Endothelial cell (in vitro differentiated cells): ENCODE measurements around the gene TPSAB1. TPM values are rescaled to one million over a fixed set of nuclear protein-coding genes. Genes with fewer than 3 reads are reported as not detected.

ENCODE experiments used
- DNase-seq: peaks from one replicate; pipeline ENCODE4 v3.0.0; 2021; ENCODE audit warnings: low spot score
- H3K27ac Mint-ChIP-seq: one replicate; pipeline ENCODE4 v1.8.0; 2021; ENCODE audit warnings: mixed read lengths, inconsistent platforms; ENCODE audit not compliant: unreplicated experiment
- H3K27me3 Mint-ChIP-seq: one replicate; pipeline ENCODE4 v1.8.0; 2021; ENCODE audit warnings: mild to moderate bottlenecking, moderate library complexity, mixed read lengths, inconsistent platforms; ENCODE audit not compliant: unreplicated experiment
- H3K36me3 Mint-ChIP-seq: one replicate; pipeline ENCODE4 v1.8.0; 2021; ENCODE audit warnings: mild to moderate bottlenecking, low read depth, mixed read lengths, inconsistent platforms; ENCODE audit not compliant: unreplicated experiment
- H3K4me1 Mint-ChIP-seq: one replicate; pipeline ENCODE4 v1.8.0; 2021; ENCODE audit warnings: mild to moderate bottlenecking, mixed read lengths, inconsistent platforms; ENCODE audit not compliant: unreplicated experiment
- H3K4me3 Mint-ChIP-seq: one replicate; pipeline ENCODE4 v1.8.0; 2021; ENCODE audit warnings: mild to moderate bottlenecking, mixed read lengths, inconsistent platforms; ENCODE audit not compliant: unreplicated experiment
- H3K9me3 Mint-ChIP-seq: one replicate; pipeline ENCODE4 v1.8.0; 2021; ENCODE audit warnings: mixed read lengths, inconsistent platforms; ENCODE audit not compliant: unreplicated experiment
- CTCF ChIP-seq: fragments of 200-600 bp; sonication (generic); IDR thresholded peaks from one replicate; pipeline ENCODE4 v1.5.0; 2021; ENCODE audit warnings: antibody characterized with exemption; ENCODE audit not compliant: unreplicated experiment
- total RNA-seq: library from RNA; stranded (reverse); fragmentation: NEBNext Ultra II Directional; extraction: Animal tissue kit (Norgen Biotek cat#: 25700); gene quantifications from one replicate; pipeline ENCODE4 v1.2.1, GENCODE V29; 2021; ENCODE audit not compliant: unreplicated experiment

Gene TPSAB1
- total RNA-seq, 1 donor from 2014 or later: not detected

DNA sequence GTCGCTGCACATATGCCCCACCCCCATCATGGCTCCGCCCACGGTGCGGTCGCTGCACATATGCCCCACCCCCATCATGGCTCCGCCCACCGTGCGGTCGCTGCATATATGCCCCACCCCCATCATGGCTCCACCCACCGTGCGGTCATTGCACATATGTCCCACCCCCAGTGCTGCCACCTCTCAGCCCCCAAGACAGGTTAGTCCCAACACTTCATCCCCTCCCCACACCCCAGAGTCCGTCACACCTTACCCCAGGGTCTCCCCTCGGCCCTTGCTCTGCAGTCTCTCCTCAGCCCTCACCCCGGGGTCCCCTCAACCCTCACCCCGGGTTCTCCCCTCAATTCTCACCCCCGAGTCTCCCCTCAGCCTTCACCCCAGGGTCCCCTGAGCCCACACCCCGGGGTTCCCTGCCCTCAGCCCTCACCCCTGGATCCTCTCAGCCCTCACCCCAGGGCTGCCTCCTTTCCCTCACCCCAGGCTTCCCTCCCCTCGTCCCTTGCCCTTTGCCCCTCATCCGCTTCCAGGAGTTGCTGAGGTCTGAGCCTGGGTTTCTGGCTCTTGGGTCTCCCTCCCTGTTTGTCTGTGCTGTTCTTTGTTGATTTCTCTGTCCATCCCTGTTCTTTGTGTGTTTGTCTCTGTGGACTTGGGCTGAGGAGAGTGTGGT is 41.0 kb upstream of the TPSAB1 start:
- no peaks in the 10 kb centered on the region for H3K4me1 Mint-ChIP-seq
- peaks cover 3% of the 10 kb centered on the region for H3K36me3 Mint-ChIP-seq
- H3K4me3 Mint-ChIP-seq: no peak overlapping the region
- peaks cover 4% of the 10 kb centered on the region for H3K27me3 Mint-ChIP-seq
- no peak overlapping the region for H3K27ac Mint-ChIP-seq
- no peak for TF ChIP-seq CTCF
- H3K9me3 Mint-ChIP-seq: no peaks in the 10 kb centered on the region
- DNase-seq: no peak

- no peak overlapping the region for H3K27ac Mint-ChIP-seq
- no peak for DNase-seq
- no peak overlapping the region for H3K4me3 Mint-ChIP-seq
- H3K9me3 Mint-ChIP-seq: no peaks in the 10 kb centered on the region
- peaks cover 4% of the 10 kb centered on the region for H3K27me3 Mint-ChIP-seq
- TF ChIP-seq CTCF: no peak
- H3K36me3 Mint-ChIP-seq: peaks cover 3% of the 10 kb centered on the region
- H3K4me1 Mint-ChIP-seq: no peaks in the 10 kb centered on the region
Measured at GRCh38 chr16:1200014-1200627, 40.4 kb upstream of the TPSAB1 start.

DNA sequence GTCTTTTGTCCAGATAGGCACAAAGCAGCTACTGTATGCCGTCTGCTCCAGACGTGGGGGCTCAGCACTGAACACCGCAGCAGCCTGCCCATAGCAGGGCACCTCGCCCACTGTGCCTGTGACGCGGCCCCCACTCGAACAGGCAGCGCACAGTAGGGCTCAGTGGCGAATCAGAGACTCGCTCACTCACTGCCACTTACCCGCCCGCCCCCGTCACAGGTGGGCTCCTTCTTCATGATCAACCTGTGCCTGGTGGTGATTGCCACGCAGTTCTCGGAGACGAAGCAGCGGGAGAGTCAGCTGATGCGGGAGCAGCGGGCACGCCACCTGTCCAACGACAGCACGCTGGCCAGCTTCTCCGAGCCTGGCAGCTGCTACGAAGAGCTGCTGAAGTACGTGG is 39.1 kb upstream of the TPSAB1 start:
- no peaks in the 10 kb centered on the region for H3K4me1 Mint-ChIP-seq
- no peak overlapping the region for H3K4me3 Mint-ChIP-seq
- no peak for DNase-seq
- no peak for TF ChIP-seq CTCF
- H3K27ac Mint-ChIP-seq: no peak overlapping the region
- peaks cover 4% of the 10 kb centered on the region for H3K27me3 Mint-ChIP-seq
- no peaks in the 10 kb centered on the region for H3K9me3 Mint-ChIP-seq
- H3K36me3 Mint-ChIP-seq: peaks cover 3% of the 10 kb centered on the region

DNA sequence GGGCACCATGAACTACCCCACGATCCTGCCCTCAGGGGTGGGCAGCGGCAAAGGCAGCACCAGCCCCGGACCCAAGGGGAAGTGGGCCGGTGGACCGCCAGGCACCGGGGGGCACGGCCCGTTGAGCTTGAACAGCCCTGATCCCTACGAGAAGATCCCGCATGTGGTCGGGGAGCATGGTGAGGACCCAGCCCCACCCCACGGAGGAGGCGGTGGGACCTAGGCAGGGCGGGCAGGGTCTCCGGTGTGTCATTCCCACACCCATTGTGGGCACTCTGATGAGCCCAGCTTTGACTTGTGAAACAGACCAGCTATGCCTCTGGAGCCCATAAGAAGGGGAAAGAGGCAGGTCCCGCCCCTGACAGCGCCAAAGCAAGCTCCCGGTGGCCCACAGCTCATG is 38.2 kb upstream of the TPSAB1 start:
- H3K4me3 Mint-ChIP-seq: no peak overlapping the region
- no peak for TF ChIP-seq CTCF

GRCh38 chr16:1204933-1205332 is 35.6 kb upstream of the TPSAB1 start:
- no peak for TF ChIP-seq CTCF
- H3K27me3 Mint-ChIP-seq: peaks cover 4% of the 10 kb centered on the region
- H3K9me3 Mint-ChIP-seq: no peaks in the 10 kb centered on the region
- no peak overlapping the region for H3K27ac Mint-ChIP-seq
- peaks cover 3% of the 10 kb centered on the region for H3K36me3 Mint-ChIP-seq
- no peak for DNase-seq
- no peak overlapping the region for H3K4me3 Mint-ChIP-seq
- H3K4me1 Mint-ChIP-seq: no peaks in the 10 kb centered on the region

More for the DNA sequence above, 38.2 kb upstream of the TPSAB1 start:
- peaks cover 3% of the 10 kb centered on the region for H3K36me3 Mint-ChIP-seq
- no peak overlapping the region for H3K27ac Mint-ChIP-seq
- no peak for DNase-seq
- H3K9me3 Mint-ChIP-seq: no peaks in the 10 kb centered on the region
- peaks cover 4% of the 10 kb centered on the region for H3K27me3 Mint-ChIP-seq
- no peaks in the 10 kb centered on the region for H3K4me1 Mint-ChIP-seq
